IPS-20b (cell line): ENCODE data around the gene ENTREP3.
"Not testable (repeated sequence)": the region's sequence is repeated elsewhere in the genome, so short reads cannot be mapped to it uniquely, and the experiment has no call there.

Experiments used
- H3K27ac ChIP-seq: one replicate; pipeline ENCODE4 v1.5.1; 2013; ENCODE audit warnings: low read length
- H3K27me3 ChIP-seq: 2 replicates; pipeline ENCODE4 v1.6.1; 2013; ENCODE audit warnings: mild to moderate bottlenecking, low read length, inconsistent platforms; ENCODE audit not compliant: insufficient read depth
- H3K36me3 ChIP-seq: 2 replicates; pipeline ENCODE4 v1.6.1; 2013; ENCODE audit warnings: low read depth, mild to moderate bottlenecking, inconsistent platforms, low read length, moderate library complexity; ENCODE audit not compliant: insufficient read depth
- H3K4me1 ChIP-seq: 2 replicates; pipeline ENCODE4 v1.6.1; 2013; ENCODE audit warnings: mild to moderate bottlenecking, control low read depth, inconsistent platforms, low read length, moderate library complexity; ENCODE audit not compliant: insufficient read depth
- H3K4me3 ChIP-seq: 2 replicates; pipeline ENCODE4 v1.5.1; 2013; ENCODE audit warnings: mild to moderate bottlenecking, low read length, inconsistent platforms
- H3K9ac ChIP-seq: 2 replicates; pipeline ENCODE4 v1.6.1; 2013; ENCODE audit warnings: low read depth, mild to moderate bottlenecking, inconsistent platforms, low read length, moderate library complexity
- H3K9me3 ChIP-seq: 2 replicates; pipeline ENCODE4 v1.6.1; 2013; ENCODE audit warnings: mild to moderate bottlenecking, low read depth, low read length, inconsistent platforms; ENCODE audit not compliant: insufficient read depth

Gene ENTREP3

DNA sequence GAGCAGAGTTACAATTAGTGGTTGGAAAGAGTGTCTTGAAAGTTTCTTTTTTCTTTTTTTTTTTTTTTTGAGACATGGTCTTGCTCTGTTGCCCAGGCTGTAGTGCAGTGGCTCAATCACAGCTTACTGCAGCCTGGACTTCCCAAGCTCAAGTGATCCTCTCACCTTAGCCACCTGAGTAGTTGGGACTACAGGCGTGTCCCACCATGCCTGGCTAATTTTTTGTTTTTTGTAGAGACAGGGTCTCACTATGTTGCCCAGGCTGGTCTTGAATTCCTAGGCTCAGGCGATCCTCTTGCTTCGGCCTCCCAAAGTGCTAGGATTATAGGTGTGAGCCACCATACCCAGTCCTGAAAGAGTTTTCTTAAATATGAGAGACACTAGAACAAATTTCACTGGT lies 8.5 kb downstream of the ENTREP3 start:
- not testable (repeated sequence) for H3K9me3 ChIP-seq, H3K27ac ChIP-seq
- H3K36me3 ChIP-seq: peaks cover 15% of the 10 kb centered on the region; the same call in 1 of the 2 replicates

DNA sequence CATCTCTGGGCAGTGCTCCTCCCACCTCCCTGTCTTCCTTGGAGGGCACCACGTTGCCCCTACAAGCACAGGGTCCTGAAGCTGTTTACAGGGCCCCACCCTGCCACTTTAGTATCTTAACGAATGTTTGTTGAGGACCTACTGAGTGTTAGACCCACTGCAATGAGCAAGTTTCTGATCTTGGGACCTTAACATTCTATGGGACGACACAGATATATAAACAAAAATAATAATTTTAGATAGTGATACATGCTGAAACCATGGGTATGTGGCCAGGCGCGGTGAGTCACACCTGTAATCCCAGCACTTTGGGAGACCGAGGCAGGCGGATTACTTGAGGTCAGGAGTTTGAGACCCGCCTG lies 10.1 kb downstream of the ENTREP3 start:
- Histone ChIP-seq H3K4me1 (peaks cover 3% of the 10 kb centered on the region; the same call in 1 of the 2 replicates), H3K27me3 (peaks cover 34% of the 10 kb centered on the region), H3K27ac (peak overlapping the region; percentile 26), H3K9ac (peak overlapping the region; percentile 77; the same call in 1 of the 2 replicates), H3K4me3 (peak overlapping the region; percentile 62), H3K36me3 (peaks cover 15% of the 10 kb centered on the region; the same call in 1 of the 2 replicates), H3K9me3 (no peaks in the 10 kb centered on the region)

More for the DNA sequence above, 8.5 kb downstream of the ENTREP3 start:
- peaks cover 34% of the 10 kb centered on the region for H3K27me3 ChIP-seq
- H3K4me3 ChIP-seq, H3K9ac ChIP-seq, H3K4me1 ChIP-seq: not testable (repeated sequence)

DNA sequence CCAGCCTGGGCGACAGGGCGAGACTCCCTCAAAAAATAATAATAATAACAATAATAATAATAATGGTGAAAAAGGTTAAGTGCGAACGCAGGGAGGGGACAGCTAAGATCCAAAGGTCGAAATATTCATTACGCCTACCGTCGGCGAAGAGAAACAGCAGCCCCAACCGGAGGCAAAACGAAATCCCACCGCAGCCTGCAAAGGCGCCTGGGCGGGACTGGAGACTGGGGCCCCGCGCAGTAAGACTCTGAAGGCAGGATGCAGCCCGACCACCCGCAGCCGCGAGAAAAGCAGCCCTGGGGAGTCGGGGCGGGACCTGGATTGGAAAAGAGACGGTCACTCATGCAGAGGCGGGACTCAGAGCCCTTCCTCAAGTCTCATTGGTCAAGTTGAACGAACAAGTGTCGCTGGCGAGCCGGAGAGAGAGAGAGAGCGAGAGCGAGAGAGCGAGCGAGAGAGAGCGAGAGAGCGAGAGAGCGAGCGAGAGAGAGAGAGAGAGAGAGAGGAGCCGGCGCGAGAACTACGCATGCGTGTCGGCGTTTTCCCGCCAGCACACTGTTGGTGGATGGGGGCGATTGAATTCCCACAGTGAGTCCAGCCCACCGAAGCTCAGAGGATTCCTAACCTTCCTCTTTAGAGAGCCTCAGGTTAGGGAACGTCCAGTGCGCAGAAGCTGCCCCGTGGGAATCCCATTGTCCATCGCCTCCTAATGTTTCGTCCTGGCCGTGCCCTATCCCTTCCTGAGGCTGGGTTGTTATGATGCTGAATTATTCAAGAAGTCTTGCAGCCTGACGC lies 10.7 kb downstream of the ENTREP3 start:
- peak overlapping the region; percentile 62 for H3K4me3 ChIP-seq
- peaks cover 15% of the 10 kb centered on the region; the same call in 1 of the 2 replicates for H3K36me3 ChIP-seq
- H3K27ac ChIP-seq: peak overlapping the region; percentile 26
- peaks cover 3% of the 10 kb centered on the region; the same call in 1 of the 2 replicates for H3K4me1 ChIP-seq
- peak overlapping the region; percentile 77; the same call in 1 of the 2 replicates for H3K9ac ChIP-seq
- no peaks in the 10 kb centered on the region for H3K9me3 ChIP-seq
- H3K27me3 ChIP-seq: peaks cover 34% of the 10 kb centered on the region

DNA sequence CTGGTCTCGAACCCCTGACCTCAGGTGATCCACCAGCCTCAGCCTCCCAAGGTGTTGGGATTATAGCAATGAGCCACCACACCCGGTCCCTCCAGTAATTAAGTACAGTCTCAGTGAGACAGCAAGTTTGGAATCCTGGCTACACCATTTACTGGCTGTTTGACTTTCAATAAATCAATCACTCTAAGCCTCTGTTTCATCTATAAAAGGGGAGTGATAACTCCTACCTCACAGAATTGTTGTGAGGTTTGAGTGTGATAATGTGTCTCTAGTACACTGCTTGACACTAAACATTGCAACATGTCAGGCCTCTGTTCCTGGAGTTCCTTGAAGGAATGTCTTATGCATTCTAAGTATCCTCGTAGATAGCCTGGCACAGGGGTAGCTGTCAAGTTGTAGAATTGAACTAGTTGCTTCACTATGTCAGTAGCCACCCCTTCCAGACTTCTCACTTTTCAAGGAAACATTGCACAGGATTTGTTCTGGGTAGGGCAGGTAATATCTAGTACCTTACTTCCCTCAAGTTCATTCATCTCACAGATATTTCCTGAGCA lies 12.4 kb downstream of the ENTREP3 start:
- Histone ChIP-seq H3K9ac (no peak overlapping the region), H3K27ac (no peak overlapping the region), H3K9me3 (no peaks in the 10 kb centered on the region), H3K4me3 (peak overlapping the region; percentile 62), H3K36me3 (peaks cover 10% of the 10 kb centered on the region; the same call in 1 of the 2 replicates), H3K27me3 (peaks cover 34% of the 10 kb centered on the region), H3K4me1 (peaks cover 3% of the 10 kb centered on the region; the same call in 1 of the 2 replicates)

DNA sequence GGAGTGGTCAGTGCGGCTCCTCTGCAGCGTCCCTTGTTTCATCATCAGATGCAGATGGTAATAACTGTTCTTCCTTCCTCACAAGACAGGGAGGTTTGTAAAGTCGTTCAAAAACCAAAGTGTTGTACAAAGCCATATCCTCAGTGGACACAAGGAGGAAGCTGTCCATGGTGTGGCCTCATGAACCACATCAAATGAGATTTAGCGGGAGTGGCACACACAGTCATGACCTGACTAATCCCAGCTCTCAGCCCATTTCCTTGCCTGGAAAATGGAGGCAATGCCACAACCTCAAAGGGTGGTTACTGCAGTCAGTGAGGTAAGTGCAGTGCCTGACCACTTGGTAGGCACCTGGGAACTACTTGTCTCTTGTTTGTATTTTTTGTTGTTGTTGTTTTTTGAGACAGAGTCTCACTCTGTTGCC lies 13.4 kb downstream of the ENTREP3 start:
- H3K27me3 ChIP-seq: peaks cover 29% of the 10 kb centered on the region
- no peak overlapping the region for H3K4me3 ChIP-seq
- no peaks in the 10 kb centered on the region for H3K9me3 ChIP-seq
- H3K9ac ChIP-seq: no peak overlapping the region
- H3K4me1 ChIP-seq: peaks cover 3% of the 10 kb centered on the region; the same call in 1 of the 2 replicates
- 0 out of 2 replicates have a peak, but pooled peaks cover 3% of the 10 kb centered on the region for H3K36me3 ChIP-seq
- no peak overlapping the region for H3K27ac ChIP-seq

DNA sequence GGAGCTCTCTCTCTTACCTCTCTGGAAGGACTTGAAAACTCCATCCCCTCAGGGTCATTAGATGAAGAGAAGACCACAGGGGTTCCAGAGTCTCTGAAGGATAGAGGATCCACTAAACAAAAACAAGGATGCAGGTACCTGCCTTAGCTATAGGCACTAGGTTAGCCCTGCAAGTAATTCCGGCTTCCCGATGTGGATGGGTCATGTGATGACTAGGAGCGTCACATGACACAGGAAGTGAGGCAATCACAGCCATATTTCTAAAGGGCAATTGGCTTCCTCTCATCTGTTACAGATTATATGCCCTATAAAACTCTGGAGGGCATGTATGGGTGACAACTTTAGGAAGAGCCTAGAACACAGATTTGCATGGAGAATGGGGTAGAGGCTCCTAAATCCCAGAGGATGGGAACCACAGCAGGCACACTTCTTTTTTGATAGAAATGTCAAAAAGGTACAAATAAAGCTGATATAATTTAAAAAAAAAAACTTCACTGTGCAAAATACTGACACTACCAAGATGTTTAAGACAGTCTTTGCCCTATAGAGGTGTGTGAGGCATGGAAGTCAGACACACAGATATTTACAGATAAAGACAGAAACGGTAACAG lies 14.1 kb downstream of the ENTREP3 start:
- peaks cover 22% of the 10 kb centered on the region for H3K27me3 ChIP-seq
- H3K4me1 ChIP-seq: peaks cover 3% of the 10 kb centered on the region; the same call in 1 of the 2 replicates
- H3K9me3 ChIP-seq: no peaks in the 10 kb centered on the region
- H3K9ac ChIP-seq: peak overlapping the region; percentile 52; the same call in 1 of the 2 replicates
- H3K36me3 ChIP-seq: 0 out of 2 replicates have a peak, but pooled peaks cover 4% of the 10 kb centered on the region
- H3K4me3 ChIP-seq: peak overlapping the region; percentile 59
- no peak overlapping the region for H3K27ac ChIP-seq

DNA sequence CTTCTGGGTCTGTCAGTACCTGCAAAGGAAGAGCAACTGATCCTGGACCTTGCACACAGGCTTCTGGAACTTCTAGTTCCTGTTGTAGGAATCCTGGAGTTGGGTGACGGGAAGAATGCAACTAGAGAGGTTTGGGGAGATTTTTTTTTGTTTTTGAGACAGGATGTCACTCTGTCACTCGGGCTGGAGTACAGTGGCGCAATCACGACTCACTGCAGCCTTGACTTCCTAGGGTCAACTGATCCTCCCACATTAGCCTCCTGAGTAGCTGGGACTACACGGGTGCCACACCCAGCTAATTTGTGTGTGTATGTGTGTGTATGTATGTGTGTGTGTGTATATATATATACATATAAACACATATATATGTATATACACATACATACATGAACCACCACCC lies 18.8 kb downstream of the ENTREP3 start:
- H3K27me3 ChIP-seq: no peaks in the 10 kb centered on the region
- peaks cover 3% of the 10 kb centered on the region; the same call in 1 of the 2 replicates for H3K4me1 ChIP-seq
- H3K4me3 ChIP-seq: no peak overlapping the region
- no peak overlapping the region for H3K27ac ChIP-seq
- H3K9ac ChIP-seq: no peak overlapping the region
- 0 out of 2 replicates have a peak, but pooled peaks cover 4% of the 10 kb centered on the region for H3K36me3 ChIP-seq
- H3K9me3 ChIP-seq: no peaks in the 10 kb centered on the region

DNA sequence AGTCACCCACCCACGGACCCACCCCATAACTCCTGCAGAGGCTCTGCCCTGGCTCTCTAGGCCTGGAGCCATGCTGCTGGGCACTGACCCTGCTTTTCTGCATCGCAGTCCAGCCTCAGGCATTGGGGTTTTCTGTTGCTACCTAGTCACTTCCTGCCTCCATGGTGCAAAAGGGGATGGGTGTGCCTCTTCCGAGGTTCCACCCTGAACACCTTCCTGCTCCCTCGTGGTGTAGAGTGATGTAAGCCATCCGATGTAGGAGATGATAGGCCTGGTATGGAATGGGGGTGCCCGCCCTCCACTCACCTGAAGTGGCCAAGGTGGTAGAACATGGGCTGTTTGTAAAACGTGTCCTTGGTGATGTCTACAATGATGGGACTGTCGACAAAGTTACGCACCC lies 19.9 kb downstream of the ENTREP3 start:
- H3K36me3 ChIP-seq, H3K27me3 ChIP-seq, H3K4me3 ChIP-seq, H3K9me3 ChIP-seq, H3K4me1 ChIP-seq, H3K27ac ChIP-seq, H3K9ac ChIP-seq: not testable (repeated sequence)

DNA sequence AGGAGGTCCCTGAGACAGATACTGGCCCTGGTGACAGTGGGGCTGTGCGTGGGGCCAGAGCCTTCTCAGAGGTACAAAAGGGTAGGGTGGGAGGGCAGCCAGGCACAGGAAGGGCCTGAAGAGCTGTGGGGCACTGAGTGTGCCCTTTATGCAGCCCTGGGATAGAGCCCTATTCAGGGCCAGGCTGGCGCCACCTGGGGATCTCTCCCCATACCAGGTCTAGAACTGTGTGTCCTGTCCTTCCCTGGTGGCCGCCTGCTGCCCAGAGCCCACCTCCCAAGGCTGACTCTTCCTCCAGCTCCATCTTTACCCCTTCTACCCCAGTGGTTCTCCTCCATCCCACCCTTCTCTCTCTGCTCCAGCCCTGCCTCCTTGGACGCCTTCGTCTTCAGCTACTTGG lies 21.8 kb downstream of the ENTREP3 start:
- not testable (repeated sequence) for H3K36me3 ChIP-seq, H3K4me3 ChIP-seq, H3K27me3 ChIP-seq, H3K4me1 ChIP-seq, H3K9me3 ChIP-seq, H3K27ac ChIP-seq, H3K9ac ChIP-seq

DNA sequence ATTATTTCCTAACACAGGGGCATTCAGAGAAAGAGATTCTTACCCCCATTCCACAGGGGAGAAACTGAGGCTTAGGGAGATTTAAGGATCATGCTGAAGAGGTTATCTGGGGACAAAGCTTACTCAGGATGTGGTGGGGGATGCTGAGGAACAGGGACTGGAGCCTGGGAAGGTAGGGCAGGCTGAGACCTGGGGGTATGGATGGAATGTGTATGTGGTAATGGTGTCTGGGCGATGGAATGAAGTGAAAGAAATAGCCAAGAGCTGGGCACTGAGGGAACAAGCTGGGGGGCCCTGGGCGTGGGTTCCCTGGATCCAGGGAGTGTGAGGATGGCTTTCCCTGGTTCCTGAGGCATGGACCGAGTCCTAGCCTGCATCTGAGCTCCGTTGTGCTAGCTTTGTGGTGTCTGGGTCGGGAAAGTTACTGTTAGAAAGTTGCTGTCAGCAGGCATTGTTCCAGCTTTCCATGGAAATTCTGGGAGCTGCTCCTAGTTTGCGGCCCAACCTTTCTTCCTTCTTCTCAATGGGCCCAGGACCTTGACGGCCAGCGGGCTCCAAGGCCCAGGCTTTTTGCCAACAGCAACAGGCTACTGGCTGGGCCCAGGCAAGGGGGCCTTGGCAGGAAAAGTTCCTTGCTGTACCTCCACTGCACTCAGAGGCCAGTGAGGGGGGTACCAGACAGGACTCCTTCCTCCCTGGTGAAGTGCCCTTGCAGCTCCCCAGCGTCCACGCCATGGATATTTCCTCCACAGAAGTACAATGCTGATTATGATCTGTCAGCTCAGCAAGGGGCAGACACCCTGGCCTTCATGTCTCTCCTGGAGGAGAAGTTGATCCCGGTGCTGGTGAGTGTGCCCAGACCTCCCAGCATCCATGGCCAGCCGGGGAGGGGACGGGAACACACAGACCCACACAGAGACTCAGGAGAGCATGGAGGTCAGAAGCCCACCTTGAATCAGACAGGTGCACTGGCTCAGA lies 23.0 kb downstream of the ENTREP3 start:
- H3K9ac ChIP-seq, H3K27ac ChIP-seq, H3K9me3 ChIP-seq, H3K4me3 ChIP-seq, H3K36me3 ChIP-seq, H3K27me3 ChIP-seq, H3K4me1 ChIP-seq: not testable (repeated sequence)

DNA sequence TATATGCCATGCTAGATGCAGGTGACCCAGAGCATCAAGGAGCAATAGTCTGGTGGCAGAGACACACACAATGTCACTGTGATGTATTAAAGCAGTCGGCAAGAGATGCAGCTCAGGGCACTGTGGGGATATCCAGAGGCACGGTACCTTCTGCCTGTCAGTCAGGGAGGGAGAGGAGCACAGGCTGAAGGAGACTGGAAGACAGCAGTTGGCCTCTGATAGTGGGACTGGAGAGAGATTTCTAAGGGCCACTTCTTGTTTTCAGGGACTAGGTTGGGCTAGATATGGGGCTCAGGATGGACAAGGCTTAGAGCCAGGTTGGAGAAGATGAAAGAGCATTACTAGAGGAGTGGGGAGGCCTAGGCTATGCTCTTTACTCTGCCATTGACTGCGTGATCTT lies 24.0 kb downstream of the ENTREP3 start:
- not testable (repeated sequence) for H3K9me3 ChIP-seq, H3K9ac ChIP-seq, H3K4me1 ChIP-seq, H3K27me3 ChIP-seq, H3K27ac ChIP-seq, H3K4me3 ChIP-seq, H3K36me3 ChIP-seq
